K562 (cell line): ENCODE measurements around the gene GOSR1. TPM values are rescaled to one million over a fixed set of nuclear protein-coding genes. Genes with fewer than 3 reads are reported as not detected.
"Not testable (repeated sequence)": the region's sequence is repeated elsewhere in the genome, so short reads cannot be mapped to it uniquely, and the experiment has no call there.

Source experiments
- ATAC-seq: fragments of 200-7000 bp; cut with Tn5 transposase; 3 replicates; pipeline ENCODE4 v1.9.1; 2020; ENCODE audit warnings: moderate library complexity
- BruUV-seq: library from RNA; stranded (reverse); fragments of 400-500 nt; replicated peaks from 2 replicates; lab custom pipeline; 2021; lab: Mats Ljungman, UMichigan
- CTCF ChIA-PET: fragments of 300-600 bp; formaldehyde crosslinking; extraction: SDS; loops from one replicate; lab custom pipeline; 2021; ENCODE audit warnings: low intra/inter-chr PET ratio; lab: Yijun Ruan, JAX
- POLR2A ChIA-PET: fragments of 300-600, 350-650 bp; sonication (Branson Sonifier 250); formaldehyde crosslinking; extraction: SDS; loops from one replicate; lab custom pipeline; 2021; ENCODE audit warnings: antibody characterized with exemption, inconsistent platforms; lab: Yijun Ruan, JAX
- DNase-seq, 4 experiments: peaks; one replicate each; pipeline versions ENCODE4 v3.0.0 to v3.0.0-alpha.2; 2011 to 2018; ENCODE audit warnings: low spot score in 3 of 4, mixed read lengths in 3 of 4; ENCODE audit errors: extremely low read depth in 1 of 4
- FAIRE-seq: peaks from 2 replicates; lab custom pipeline; 2011; peaks lifted over from hg19 to GRCh38; lab: Jason Lieb, UNC
- H2AFZ ChIP-seq: 2 replicates; pipeline ENCODE4 v1.6.0; 2011; ENCODE audit warnings: low read depth, low read length, control low read depth, inconsistent platforms
- H3K27ac ChIP-seq: fragments of 200-600 bp; 3 replicates; pipeline ENCODE4 v1.8.0; 2011; ENCODE audit warnings: low read depth, mild to moderate bottlenecking, control low read depth, inconsistent platforms, low read length, moderate library complexity, mixed read lengths; ENCODE audit errors: extremely low read depth
- H3K27me3 ChIP-seq, 2 experiments: fragments of 300-600 bp in 1 of 2; 2 replicates in 1 of 2; 3 replicates in 1 of 2; pipeline versions ENCODE4 v1.6.0 to v1.8.0; 2011; ENCODE audit warnings: inconsistent platforms in 2 of 2, low read length in 2 of 2, mild to moderate bottlenecking in 1 of 2, mixed read lengths in 1 of 2, moderate library complexity in 1 of 2; ENCODE audit not compliant: control insufficient read depth in 2 of 2, insufficient read depth in 2 of 2
- H3K36me3 ChIP-seq: fragments of 300-600 bp; 3 replicates; pipeline ENCODE4 v1.8.0; 2011; ENCODE audit warnings: mild to moderate bottlenecking, low read length, inconsistent platforms; ENCODE audit not compliant: control insufficient read depth, insufficient read depth
- H3K4me1 ChIP-seq, 2 experiments: fragments of 200-600 bp in 1 of 2; replicated peaks in 1 of 2; 2 replicates in 1 of 2; 3 replicates in 1 of 2; pipeline versions ENCODE4 v1.5.1 to v1.8.0; 2011; ENCODE audit warnings: inconsistent platforms in 2 of 2, low read length in 2 of 2, mild to moderate bottlenecking in 1 of 2, mixed read lengths in 1 of 2, moderate library complexity in 1 of 2; ENCODE audit not compliant: control insufficient read depth in 2 of 2, insufficient read depth in 2 of 2
- H3K4me2 ChIP-seq: 2 replicates; pipeline ENCODE4 v1.6.1; 2011; ENCODE audit warnings: low read length, control low read depth, inconsistent platforms, mixed read lengths; ENCODE audit not compliant: insufficient read depth
- H3K4me3 ChIP-seq: fragments of 200-600 bp; sonication (generic), shearing (Covaris generic); 2 replicates; pipeline ENCODE4 v1.5.1; 2016; ENCODE audit warnings: control low read depth, inconsistent platforms
- H3K79me2 ChIP-seq: fragments of 200-600 bp; 3 replicates; pipeline ENCODE4 v1.8.0; 2011; ENCODE audit warnings: low read length, inconsistent platforms; ENCODE audit not compliant: control insufficient read depth, insufficient read depth
- H3K9ac ChIP-seq, 2 experiments: 2 replicates each; pipeline versions ENCODE4 v1.6.0 to v1.6.1; 2011; ENCODE audit warnings: low read depth in 2 of 2, low read length in 2 of 2, control low read depth in 1 of 2, inconsistent platforms in 1 of 2, mild to moderate bottlenecking in 1 of 2, mixed read lengths in 1 of 2; ENCODE audit not compliant: insufficient read depth in 1 of 2
- H3K9me1 ChIP-seq: one replicate; pipeline ENCODE4 v1.6.0; 2011; ENCODE audit warnings: inconsistent platforms, mild to moderate bottlenecking, low read length, moderate library complexity; ENCODE audit not compliant: control insufficient read depth, insufficient read depth
- H3K9me3 ChIP-seq: replicated peaks from 2 replicates; pipeline ENCODE4 v1.5.1; 2011; ENCODE audit warnings: low read depth, low read length, inconsistent platforms; ENCODE audit not compliant: control insufficient read depth, insufficient read depth
- H4K20me1 ChIP-seq: replicated peaks from 2 replicates; pipeline ENCODE4 v1.6.1; 2011; ENCODE audit warnings: low read length, inconsistent platforms, mixed read lengths; ENCODE audit not compliant: control insufficient read depth, insufficient read depth
- CC2D1A ChIP-seq: fragments of 450-650 bp; IDR thresholded peaks from 2 replicates; pipeline ENCODE4 v1.6.1; 2017; ENCODE audit warnings: mild to moderate bottlenecking
- HMG20A ChIP-seq: fragments of 450-650 bp; formaldehyde crosslinking; conservative IDR thresholded peaks from 2 replicates; pipeline ENCODE4 v1.4.0; 2020; ENCODE audit warnings: mild to moderate bottlenecking, mixed read lengths
- JUND ChIP-seq, 2 experiments: IDR thresholded peaks; 2 replicates in 1 of 2; 3 replicates in 1 of 2; pipeline ENCODE4 v1.6.1; 2011; ENCODE audit warnings: borderline replicate concordance in 2 of 2, low read depth in 2 of 2, low read length in 2 of 2, improper control_type of control experiment in 1 of 2, missing biosample characterization in 1 of 2, missing genetic modification characterization in 1 of 2, missing genetic modification reagents in 1 of 2
- ZNF274 ChIP-seq: IDR thresholded peaks from 2 replicates; pipeline ENCODE4 v1.6.1; 2011; ENCODE audit warnings: low read depth, mild to moderate bottlenecking, low read length, moderate library complexity, borderline replicate concordance
- WGBS: fragments of 100-300 bp; shearing (Covaris generic); methylation state at CpG from one replicate; pipeline ENCODE4 v1.1.6; 2016; ENCODE audit warnings: low coverage, mixed read lengths; ENCODE audit not compliant: insufficient coverage; ENCODE audit errors: missing lambda C conversion rate; 5-methylcytosine and 5-hydroxymethylcytosine counted together
- in situ Hi-C: fragments of 300-500 bp; cut with MboI; formaldehyde crosslinking; loops from 4 replicates; pipeline ENCODE4 v1.15.0; 2018; ENCODE audit warnings: inconsistent platforms, mixed read lengths
- intact Hi-C: fragments of 100-400 bp; cut with micrococcal nuclease; formaldehyde crosslinking; loops from 2 replicates; pipeline ENCODE4 v1.14.2; 2022
- polyA plus RNA-seq, 8 experiments: library from polyadenylated mRNA; depleted of rRNA in 4 of 8; stranded (reverse) in 5 of 8; unstranded in 3 of 8; fragments of >200 nt; fragmentation: Nextera tagmentation in 2 of 8; fragmentation: Illumina TruSeq in 1 of 8; extraction: Ambion mirVana in 2 of 8; extraction: Trizol in 1 of 8; gene quantifications; 2 replicates each; pipeline versions ENCODE4 v1.2.1 to v1.2.3, GENCODE V29; 2011 to 2014; ENCODE audit warnings: inconsistent platforms in 1 of 8, missing spikeins in 1 of 8
- total RNA-seq, 7 experiments: library from RNA; depleted of rRNA in 6 of 7; stranded (reverse); fragments of >200 nt in 6 of 7; fragmentation: Illumina TruSeq in 2 of 7; extraction: Trizol in 2 of 7; gene quantifications; 2 replicates each; pipeline versions ENCODE4 v1.2.1 to v1.2.3, GENCODE V29; 2011 to 2021; ENCODE audit warnings: low replicate concordance in 1 of 7
- TF ChIP-seq, protein P1 (sequence below), 2 experiments: fragments of 450-650 bp in 1 of 2; sonication (generic) in 1 of 2; formaldehyde crosslinking in 1 of 2; IDR thresholded peaks in 1 of 2; conservative IDR thresholded peaks in 1 of 2; 2 replicates each; pipeline versions ENCODE4 v1.6.1 to v1.8.1; 2016 to 2023; ENCODE audit warnings: mild to moderate bottlenecking in 2 of 2, moderate library complexity in 2 of 2, inconsistent platforms in 1 of 2, missing genetic modification reagents in 1 of 2
- TF ChIP-seq, protein P2 (sequence below), 3 experiments: IDR thresholded peaks in 2 of 3; conservative IDR thresholded peaks in 1 of 3; 2 replicates each; pipeline ENCODE4 v1.5.1; 2011 to 2012; ENCODE audit warnings: low read length in 3 of 3, mild to moderate bottlenecking in 3 of 3, control low read depth in 2 of 3, improper control_type of control experiment in 1 of 3, inconsistent platforms in 1 of 3, low read depth in 1 of 3, mixed read lengths in 1 of 3, moderate library complexity in 1 of 3; ENCODE audit not compliant: insufficient read depth in 2 of 3

Gene GOSR1
- total and polyA plus RNA-seq, 9 of the 15 experiments (the other 6 are each of a cell fraction or from before 2014, with no cell fraction given) = 17.6 to 95.5 (median 33.3) TPM

- H3K36me3 ChIP-seq, H3K79me2 ChIP-seq, H3K9ac ChIP-seq, H2AFZ ChIP-seq, H3K4me2 ChIP-seq, H3K4me3 ChIP-seq, BruUV-seq, H3K27ac ChIP-seq, FAIRE-seq, H3K9me1 ChIP-seq, CTCF ChIA-PET, ATAC-seq, H3K9me3 ChIP-seq, DNase-seq, intact Hi-C loops: not testable (repeated sequence)
- 4% methylated on average over 4 of the region's 4 CpGs for WGBS
- POLR2A ChIA-PET = interaction anchor here (0.9 to 1.4 kb wide), 2 partner anchors 11 to 22 kb away, joined by 3 to 4 read pairs; no protein-coding TSS in a partner anchor
- H3K4me1 ChIP-seq = peaks cover 15 to 23% of the 10 kb centered on the region in 2 experiments
- H3K27me3 ChIP-seq = peaks cover 10 to 56% of the 10 kb centered on the region in 2 experiments
- H4K20me1 ChIP-seq = peaks cover 24% of the 10 kb centered on the region; the same call in 1 of the 2 replicates
- in situ Hi-C loops = loop anchor here (5.0 kb wide), 1 partner anchor 158 kb away; no protein-coding TSS in a partner anchor
These were observed 76.7 kb downstream of the GOSR1 start for GRCh38 chr17:30553823-30554440.

- CTCF ChIA-PET = interaction anchor here (0.6 to 0.8 kb wide), 3 partner anchors 215 to 450 kb away, joined by 3 read pairs; no protein-coding TSS in a partner anchor
- BruUV-seq = no TSS peak
- DNase-seq (peak in 2 of 4 experiments; percentile 22 to 46), FAIRE-seq (peak; percentile 87), ATAC-seq (peak; percentile 79)
- in situ Hi-C loops (loop anchor here (5.0 kb wide), 1 partner anchor 157 kb away; no protein-coding TSS in a partner anchor), intact Hi-C loops (loop anchor here (1.0 kb wide), 1 partner anchor 215 kb away; no protein-coding TSS in a partner anchor)
- Histone ChIP-seq H3K4me2 (no peak overlapping the region), H4K20me1 (peaks cover 20% of the 10 kb centered on the region; the same call in 1 of the 2 replicates), H3K9ac (peak overlapping the region in 1 of 2 experiments; percentile 31; a peak in 2 of 4 replicates), H3K36me3 (no peaks in the 10 kb centered on the region), H2AFZ (no peak overlapping the region), H3K27me3 (peaks cover 6 to 49% of the 10 kb centered on the region in 2 experiments; a peak in 4 of 5 replicates), H3K4me3 (no peak overlapping the region), H3K79me2 (no peaks in the 10 kb centered on the region), H3K9me3 (no peaks in the 10 kb centered on the region), H3K27ac (no peak overlapping the region), H3K4me1 (peaks cover 10 to 30% of the 10 kb centered on the region in 2 experiments), H3K9me1 (no peaks in the 10 kb centered on the region)
- POLR2A ChIA-PET = interaction anchor here (0.6 to 1.4 kb wide), 5 partner anchors 10 to 73 kb away, joined by 3 to 4 read pairs (median 3); no protein-coding TSS in a partner anchor
- WGBS = 5% methylated on average over 18 of the region's 20 CpGs
- TF ChIP-seq JUND (IDR thresholded peaks at IDR 0.05; ENCODE audit: borderline replicate concordance, low read depth, low read length) (no peak), JUND (tag; IDR thresholded peaks at IDR 0.05; ENCODE audit: borderline replicate concordance, low read depth, low read length) (no peak), HMG20A (CRISPR knock-in tag) (no peak), CC2D1A (0 out of 2 replicates have a peak, but pooled peaks have one; percentile 13), ZNF274 (no peak)
- TF ChIP-seq, protein P1, sequence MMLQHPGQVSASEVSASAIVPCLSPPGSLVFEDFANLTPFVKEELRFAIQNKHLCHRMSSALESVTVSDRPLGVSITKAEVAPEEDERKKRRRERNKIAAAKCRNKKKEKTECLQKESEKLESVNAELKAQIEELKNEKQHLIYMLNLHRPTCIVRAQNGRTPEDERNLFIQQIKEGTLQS (IDR thresholded peaks at IDR 0.05) = no peak
- TF ChIP-seq, protein P1 (CRISPR knock-in tag; conservative IDR thresholded peaks at IDR 0.05) = no peak
- TF ChIP-seq, protein P2, sequence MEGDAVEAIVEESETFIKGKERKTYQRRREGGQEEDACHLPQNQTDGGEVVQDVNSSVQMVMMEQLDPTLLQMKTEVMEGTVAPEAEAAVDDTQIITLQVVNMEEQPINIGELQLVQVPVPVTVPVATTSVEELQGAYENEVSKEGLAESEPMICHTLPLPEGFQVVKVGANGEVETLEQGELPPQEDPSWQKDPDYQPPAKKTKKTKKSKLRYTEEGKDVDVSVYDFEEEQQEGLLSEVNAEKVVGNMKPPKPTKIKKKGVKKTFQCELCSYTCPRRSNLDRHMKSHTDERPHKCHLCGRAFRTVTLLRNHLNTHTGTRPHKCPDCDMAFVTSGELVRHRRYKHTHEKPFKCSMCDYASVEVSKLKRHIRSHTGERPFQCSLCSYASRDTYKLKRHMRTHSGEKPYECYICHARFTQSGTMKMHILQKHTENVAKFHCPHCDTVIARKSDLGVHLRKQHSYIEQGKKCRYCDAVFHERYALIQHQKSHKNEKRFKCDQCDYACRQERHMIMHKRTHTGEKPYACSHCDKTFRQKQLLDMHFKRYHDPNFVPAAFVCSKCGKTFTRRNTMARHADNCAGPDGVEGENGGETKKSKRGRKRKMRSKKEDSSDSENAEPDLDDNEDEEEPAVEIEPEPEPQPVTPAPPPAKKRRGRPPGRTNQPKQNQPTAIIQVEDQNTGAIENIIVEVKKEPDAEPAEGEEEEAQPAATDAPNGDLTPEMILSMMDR (IDR thresholded peaks at IDR 0.05 in 2 of 3, conservative IDR thresholded peaks at IDR 0.05 in 1 of 3; ENCODE audit: insufficient read depth in 2 of 3, low read depth in 1 of 3, low read length in 3 of 3) = peak; percentile 40 to 63 (median 46); a peak in 5 of 6 replicates
These were observed 77.9 kb downstream of the GOSR1 start for GRCh38 chr17:30554839-30555751.
